ENCODE measurements around the gene AMOTL2.

AMOTL2 gene

DNA sequence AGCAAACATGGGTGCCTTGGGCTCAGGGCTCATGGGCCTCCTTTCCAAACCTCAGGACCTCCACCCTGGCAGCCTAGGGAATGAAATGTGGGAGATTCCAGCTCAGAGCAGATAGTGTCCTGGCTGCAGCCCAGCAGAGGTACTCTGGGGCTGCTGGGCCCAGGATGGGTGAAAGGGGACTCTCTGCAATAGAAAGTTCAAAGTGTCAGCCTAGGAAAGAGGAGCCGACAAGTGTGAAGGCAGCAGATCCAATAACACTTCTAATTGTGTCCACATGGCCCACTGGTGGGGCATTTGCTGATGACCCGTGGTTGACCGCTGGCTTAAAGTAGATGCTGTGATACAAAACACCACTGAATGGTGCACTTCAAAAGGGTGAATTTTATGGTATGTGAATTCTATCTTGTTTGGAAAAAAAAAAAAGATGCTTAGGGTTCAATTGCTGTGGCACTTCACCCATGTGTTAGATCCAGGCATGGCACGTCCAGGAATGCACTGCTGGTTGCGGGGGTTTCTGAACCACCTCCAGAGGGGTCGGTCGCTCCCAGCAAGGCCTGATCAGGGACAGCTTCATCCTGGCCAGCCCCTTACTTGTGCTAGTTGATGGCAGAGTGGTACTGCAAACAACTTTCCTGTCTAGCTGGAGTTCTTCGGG, 20.9 kb downstream of the AMOTL2 start:
- no peak for DNase-seq (ENCODE audit: low read depth)

GRCh38 chr3:134352031-134352671, 22.1 kb downstream of the AMOTL2 start:
- DNase-seq (ENCODE audit: low read depth) = no peak

GRCh38 chr3:134351427-134351826, 22.8 kb downstream of the AMOTL2 start:
- no peak for DNase-seq (ENCODE audit: low read depth)

- no peak for DNase-seq (ENCODE audit: low read depth)
Observed at GRCh38 chr3:134350861-134351311, 23.4 kb downstream of the AMOTL2 start.

- DNase-seq (ENCODE audit: low read depth) = no peak
Observed at GRCh38 chr3:134350266-134350665, 24.0 kb downstream of the AMOTL2 start.

DNA sequence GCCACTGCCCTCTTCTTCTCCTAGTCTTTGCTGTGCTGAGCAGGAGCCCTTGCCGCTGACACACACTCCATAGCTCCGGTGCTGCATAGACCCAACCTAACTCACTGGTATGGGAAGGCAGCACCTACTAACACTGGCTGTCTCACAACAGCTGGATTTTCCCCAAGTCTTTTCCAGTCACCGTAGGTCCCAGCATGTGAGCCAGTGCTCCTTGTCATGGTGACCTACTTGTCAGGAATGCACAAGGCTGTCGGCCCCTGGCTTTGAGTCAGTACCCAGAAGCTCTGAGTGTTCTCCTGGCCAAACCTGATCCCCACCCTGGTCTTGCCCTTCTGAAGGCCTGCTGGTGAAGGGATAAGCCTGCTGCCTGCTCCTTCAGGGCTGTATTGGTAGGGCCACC, 25.7 kb downstream of the AMOTL2 start:
- DNase-seq (ENCODE audit: low read depth) = no peak

DNA sequence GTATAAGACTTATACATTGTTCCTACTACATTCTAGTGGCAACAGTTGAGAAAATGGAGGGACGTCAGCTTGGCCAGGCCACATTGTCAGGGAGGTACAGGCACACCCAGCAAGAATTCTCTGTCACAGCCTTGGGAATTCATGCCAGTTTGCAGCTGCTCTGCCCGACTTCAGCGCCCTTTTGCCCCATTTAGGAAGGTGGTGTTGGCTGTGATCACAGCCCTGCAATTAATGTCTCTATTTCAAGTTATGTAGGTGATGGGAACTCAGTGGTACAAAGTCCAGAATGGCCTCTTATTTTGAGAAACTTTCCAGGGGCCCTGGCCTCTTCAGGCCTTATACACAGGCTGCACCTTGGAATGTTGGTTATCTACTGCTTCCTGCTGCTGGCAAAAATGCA, 26.7 kb downstream of the AMOTL2 start:
- no peak for DNase-seq (ENCODE audit: low read depth)

DNA sequence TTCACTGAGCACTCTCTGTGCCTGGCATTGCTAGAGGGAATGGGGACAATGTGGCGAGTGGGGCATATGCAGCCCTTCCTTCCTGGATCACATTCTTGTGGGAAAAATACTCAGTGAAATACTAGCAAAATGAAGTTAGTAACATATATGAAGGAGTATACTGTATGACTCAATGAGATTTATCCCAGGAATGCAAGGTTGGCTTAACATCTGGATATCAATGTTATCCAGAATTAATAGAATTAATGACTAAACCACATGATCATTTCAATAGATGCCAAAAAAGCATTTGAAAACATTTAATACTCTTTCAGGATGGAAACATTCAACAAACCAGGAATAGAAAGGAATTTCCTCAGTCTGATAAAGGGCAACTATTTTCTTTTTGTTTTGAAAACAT, 27.5 kb downstream of the AMOTL2 start:
- DNase-seq (ENCODE audit: low read depth) = no peak

DNA sequence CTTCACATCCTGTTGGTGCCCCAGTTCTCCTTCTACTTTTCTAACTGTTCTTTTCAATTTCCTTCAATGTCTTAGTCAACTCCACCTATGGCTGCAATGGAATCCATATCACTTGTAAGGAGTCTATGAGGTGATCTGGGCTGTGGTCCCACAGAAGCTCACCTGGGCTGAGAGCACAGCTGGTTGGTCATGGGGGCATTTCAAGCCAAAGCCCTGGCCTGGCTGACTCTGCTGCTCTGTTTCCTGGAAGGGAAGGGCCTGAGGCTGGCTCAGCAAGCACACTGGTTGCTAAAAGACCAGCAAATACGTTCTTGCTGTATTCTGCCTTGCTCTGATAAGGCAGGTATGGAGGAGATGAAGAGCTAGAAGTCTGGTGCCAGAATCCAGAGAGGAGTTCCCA, 29.0 kb downstream of the AMOTL2 start:
- no peak for DNase-seq (ENCODE audit: low read depth)

DNA sequence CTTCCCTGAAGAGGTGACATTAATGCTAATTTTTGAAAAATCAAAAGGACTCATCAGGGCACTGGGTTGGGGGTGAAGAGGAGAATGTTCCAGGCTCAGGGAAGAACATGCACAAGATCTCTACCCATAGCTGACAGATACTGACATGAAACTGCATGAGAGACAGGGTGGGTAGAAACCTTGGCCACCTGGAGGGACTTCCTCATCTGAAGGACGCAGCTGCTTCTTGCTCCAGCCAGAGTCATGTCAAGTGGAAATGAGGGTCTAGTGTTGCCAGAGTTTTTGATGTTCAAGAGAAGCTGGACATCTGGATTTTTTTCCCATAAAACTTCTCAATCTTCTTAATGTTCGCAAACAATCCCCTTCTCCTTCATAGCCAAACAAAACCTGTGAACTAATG, 29.7 kb downstream of the AMOTL2 start:
- no peak for DNase-seq (ENCODE audit: low read depth)

- DNase-seq (ENCODE audit: low read depth) = no peak
Observed at GRCh38 chr3:134342259-134342658, 32.0 kb downstream of the AMOTL2 start.

GRCh38 chr3:134341389-134341788, 32.9 kb downstream of the AMOTL2 start:
- no peak for DNase-seq (ENCODE audit: low read depth)

GRCh38 chr3:134340982-134341365, 33.3 kb downstream of the AMOTL2 start:
- no peak for DNase-seq (ENCODE audit: low read depth)

- no peak for DNase-seq (ENCODE audit: low read depth)
Observed at GRCh38 chr3:134340362-134340981, 33.8 kb downstream of the AMOTL2 start.

GRCh38 chr3:134339913-134340312, 34.3 kb downstream of the AMOTL2 start:
- no peak for DNase-seq (ENCODE audit: low read depth)

DNA sequence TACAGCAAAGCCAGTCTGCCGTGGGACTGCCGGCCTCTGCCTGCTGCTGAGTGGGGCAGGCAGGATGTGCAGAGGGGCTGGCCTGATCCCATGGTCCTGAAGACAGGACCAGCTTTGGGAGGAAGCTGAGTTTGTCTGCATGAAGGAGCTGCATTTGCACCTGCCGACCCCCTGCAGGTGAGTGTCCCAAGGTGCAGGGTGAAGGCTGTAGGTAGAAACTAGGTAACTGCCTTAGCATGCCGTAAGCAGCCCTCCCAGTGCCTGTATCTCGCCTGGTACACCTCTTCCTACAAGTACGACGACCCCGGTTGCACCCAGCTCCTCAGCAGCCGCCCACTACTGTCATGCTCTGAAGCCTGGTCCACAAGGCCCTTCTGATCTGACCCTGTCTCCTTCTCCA, 34.9 kb downstream of the AMOTL2 start:
- no peak for DNase-seq (ENCODE audit: low read depth)

GRCh38 chr3:134338516-134339261, 35.6 kb downstream of the AMOTL2 start:
- DNase-seq (ENCODE audit: low read depth) = no peak

DNA sequence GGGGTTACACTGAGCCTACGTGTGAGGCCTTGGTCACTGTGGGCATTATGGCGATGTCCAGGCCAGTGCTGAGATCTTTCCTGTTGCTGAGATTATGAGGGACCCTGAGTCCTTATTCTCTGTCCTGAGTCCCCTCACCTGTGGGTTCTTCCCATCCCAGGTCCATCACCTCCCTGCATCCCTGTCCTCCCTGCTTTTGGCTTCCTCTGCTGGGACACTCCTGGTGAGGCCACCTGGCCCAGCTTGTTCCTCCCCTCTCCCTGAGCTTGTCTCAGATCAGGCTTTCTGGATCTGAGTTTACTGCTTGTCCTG, 36.1 kb downstream of the AMOTL2 start:
- DNase-seq (ENCODE audit: low read depth) = no peak

GRCh38 chr3:134337511-134338200, 36.6 kb downstream of the AMOTL2 start:
- DNase-seq (ENCODE audit: low read depth) = no peak

- no peak for DNase-seq (ENCODE audit: low read depth)
Observed at GRCh38 chr3:134337071-134337482, 37.2 kb downstream of the AMOTL2 start.

DNA sequence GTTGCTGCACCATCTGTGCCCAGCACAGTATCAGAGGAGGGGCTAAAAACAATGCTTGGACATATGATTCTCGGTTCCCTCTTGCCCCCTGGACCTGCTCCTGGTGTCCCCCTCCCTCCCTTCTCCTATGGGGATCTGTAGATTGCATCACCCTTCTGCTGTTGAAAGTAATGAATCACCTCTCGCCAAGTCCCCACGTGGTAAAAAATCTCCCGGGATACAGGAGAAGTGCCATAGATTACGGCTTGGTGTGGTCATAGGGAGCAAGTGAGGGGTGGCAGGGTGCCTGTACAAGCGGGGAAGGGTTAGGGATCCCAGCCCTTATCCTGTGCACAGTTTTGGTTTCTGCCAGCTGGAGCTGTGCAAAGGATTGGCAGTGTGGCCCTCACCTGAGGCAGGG, 37.7 kb downstream of the AMOTL2 start:
- DNase-seq (ENCODE audit: low read depth) = no peak

GRCh38 chr3:134334901-134335280, 39.4 kb downstream of the AMOTL2 start:
- DNase-seq (ENCODE audit: low read depth) = no peak
